ENCODE data around the gene CARD8.
"Not testable (repeated sequence)": the region's sequence is repeated elsewhere in the genome, so short reads cannot be mapped to it uniquely, and the experiment has no call there.

Gene CARD8

DNA sequence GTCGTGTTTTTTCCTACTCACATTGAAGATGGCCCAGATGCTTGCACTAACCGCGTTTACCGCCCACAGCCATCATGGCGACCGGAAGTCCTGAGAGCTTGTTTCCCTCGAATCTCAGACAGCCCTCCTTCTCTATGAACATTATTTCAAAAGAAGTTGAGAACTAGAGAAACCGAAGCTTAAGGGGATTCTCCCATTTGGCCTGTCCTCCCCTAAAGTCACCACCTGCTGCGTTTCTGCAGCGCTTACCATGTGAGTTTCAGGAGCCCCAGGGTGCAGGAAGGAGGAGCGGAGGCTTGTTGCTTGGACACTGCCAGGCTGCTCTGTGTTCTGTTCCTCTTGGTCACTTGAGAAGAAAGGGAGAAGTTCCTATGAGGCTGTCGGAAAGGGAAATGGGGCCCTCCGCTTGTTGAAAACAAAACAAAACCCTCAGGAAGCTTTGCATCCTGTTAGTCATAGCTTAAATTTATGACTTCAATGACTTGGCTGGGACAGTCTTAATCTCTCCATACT lies 6.2 kb downstream of the CARD8 start:
- DNase-seq (ENCODE audit: insufficient read length, low spot score) (no peak), FAIRE-seq (no peak)
- TF ChIP-seq POLR2A (IDR thresholded peaks at IDR 0.05; ENCODE audit: low read depth, low read length): no peak

DNA sequence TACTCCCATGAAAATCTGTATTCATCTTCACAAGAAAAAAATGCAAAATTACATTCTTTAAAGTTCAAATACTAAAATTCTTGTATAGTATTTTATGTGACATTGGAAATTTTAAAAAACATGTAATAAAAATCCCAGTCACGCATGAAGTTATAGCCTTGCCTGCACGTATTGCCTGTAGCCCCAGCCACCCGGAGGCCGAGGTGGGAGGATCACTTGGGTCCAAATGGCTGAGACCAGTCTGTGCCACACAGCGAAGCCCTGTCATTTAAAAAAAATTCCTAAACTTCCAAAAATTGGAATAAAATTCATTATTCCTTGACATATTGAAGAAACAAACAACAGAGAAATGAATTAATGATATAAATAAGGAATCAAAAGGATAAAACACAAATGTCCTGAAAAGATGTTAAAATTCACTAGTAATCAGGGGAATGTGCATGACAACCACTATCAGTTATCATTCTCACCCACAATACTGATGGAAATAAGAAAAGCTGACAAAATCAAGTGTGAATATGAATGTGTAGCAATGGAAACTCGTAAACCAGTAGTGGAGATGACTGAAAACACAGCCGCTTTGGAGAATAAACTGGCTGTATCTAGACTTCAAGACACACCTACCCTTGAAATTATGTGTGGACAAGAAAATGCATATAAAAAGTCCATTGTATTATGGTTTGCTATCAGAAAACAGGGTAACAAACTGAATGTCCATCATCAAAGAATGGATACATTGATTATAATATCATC lies 7.5 kb downstream of the CARD8 start:
- no peak for TF ChIP-seq POLR2A (IDR thresholded peaks at IDR 0.05; ENCODE audit: low read depth, low read length)
- FAIRE-seq: no peak
- no peak for DNase-seq (ENCODE audit: insufficient read length, low spot score)

DNA sequence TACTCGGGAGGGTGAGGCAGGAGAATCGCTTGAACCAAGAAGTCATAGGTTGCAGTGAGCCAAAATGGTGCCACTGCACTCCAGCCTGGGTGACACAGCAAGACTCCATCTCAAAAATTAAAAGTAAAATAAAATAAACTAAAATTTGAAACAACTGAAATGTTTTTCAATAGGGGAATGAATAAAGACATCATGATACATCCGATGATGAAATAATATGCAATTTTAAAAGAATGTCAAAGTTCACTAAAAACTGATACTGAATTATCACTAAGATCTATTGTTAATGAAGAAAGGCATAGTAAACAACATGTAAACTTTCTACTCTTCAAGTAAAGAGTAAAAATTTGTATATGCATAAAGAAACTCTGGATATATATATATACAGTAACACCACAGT lies 8.5 kb downstream of the CARD8 start:
- no peak for DNase-seq (ENCODE audit: insufficient read length, low spot score)
- TF ChIP-seq POLR2A (IDR thresholded peaks at IDR 0.05; ENCODE audit: low read depth, low read length): no peak
- FAIRE-seq: no peak

DNA sequence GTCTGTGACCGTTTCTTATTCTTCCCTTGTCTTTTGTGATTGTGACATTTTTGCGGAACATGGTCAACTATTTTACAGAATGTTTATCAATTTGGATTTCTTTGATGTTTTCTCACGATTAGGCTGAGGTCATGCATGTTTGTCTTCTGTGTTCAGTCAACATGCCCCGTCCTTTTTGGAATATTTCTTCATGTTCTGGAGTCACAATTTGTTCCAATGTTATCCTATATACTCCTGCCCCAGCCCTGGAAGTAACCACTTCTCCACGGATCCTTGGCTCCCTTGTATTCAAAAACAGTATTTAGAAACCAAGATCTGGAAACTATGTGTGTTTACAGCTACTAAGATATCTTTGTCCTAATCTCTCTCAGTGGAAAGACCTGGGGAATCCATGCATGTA lies 9.6 kb downstream of the CARD8 start:
- FAIRE-seq (no peak), DNase-seq (ENCODE audit: insufficient read length, low spot score) (no peak)
- no peak for TF ChIP-seq POLR2A (IDR thresholded peaks at IDR 0.05; ENCODE audit: low read depth, low read length)

DNA sequence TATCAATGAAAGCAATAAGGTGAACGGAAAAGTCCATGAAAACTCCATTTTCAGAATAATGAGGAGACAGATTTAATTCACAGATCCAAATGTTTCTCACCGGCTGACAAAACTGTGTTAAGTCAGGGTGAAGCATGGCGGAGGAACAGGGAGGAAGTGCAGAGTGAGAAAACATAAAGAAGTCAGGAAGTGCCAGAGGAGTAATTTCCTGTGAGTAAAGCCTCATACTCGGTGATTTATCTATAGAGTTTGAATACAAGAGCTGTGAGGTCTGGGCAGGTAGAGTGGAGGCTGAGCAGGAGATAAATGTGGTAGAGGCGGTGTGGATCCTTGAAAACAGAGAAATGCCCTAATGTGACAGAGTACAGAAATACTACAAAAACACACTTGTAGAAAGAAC lies 11.4 kb downstream of the CARD8 start:
- DNase-seq (ENCODE audit: insufficient read length, low spot score): no peak
- FAIRE-seq: no peak
- TF ChIP-seq POLR2A (IDR thresholded peaks at IDR 0.05; ENCODE audit: low read depth, low read length): no peak

DNA sequence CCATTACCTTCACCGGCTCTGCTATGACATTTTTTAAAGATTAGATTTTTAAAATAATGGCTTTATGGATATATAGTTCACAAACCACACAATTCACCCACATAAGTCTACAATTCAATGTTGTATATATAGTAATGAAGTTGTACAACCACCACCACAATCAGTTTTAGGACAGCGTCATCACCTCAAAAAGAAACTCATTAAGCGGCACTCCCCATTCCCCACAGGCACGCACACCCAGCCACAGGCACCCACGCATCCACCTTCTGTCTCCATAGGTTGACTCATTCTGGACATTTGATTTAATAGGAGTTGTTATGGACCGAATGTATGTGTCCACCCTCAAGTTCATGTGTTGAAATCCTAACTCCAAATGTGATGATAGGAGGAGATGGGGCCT lies 13.9 kb downstream of the CARD8 start:
- FAIRE-seq: not testable (repeated sequence)

DNA sequence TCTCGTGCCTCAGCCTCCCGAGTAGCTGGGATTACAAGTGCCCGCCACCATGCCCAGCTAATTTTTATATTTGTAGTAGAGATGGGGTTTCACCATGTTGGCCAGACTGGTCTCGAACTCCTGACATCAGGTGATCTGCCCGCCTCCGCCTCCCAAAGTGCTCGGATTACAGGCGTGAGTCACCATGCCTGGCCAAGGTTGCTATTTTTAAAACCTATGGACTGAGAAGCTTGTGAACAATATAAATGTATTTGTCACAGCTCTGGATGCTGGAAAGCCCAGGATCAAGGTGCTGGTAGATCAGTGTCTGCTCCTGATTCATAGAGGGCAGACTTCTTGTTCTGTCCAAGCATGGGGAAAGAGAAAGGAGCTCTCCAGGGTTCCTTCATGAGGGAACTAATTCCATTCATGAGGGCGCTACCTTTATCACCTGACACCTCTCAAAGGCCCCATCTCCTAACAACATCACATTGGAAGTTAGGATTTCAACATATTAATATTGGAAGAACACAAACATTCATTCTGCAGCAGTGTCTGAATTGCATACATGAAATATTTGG lies 16.1 kb downstream of the CARD8 start:
- no peak for DNase-seq (ENCODE audit: insufficient read length, low spot score)
- TF ChIP-seq POLR2A (IDR thresholded peaks at IDR 0.05; ENCODE audit: low read depth, low read length): no peak
- FAIRE-seq: no peak

More for the DNA sequence above, 13.9 kb downstream of the CARD8 start:
- DNase-seq (ENCODE audit: insufficient read length, low spot score): not testable (repeated sequence)

DNA sequence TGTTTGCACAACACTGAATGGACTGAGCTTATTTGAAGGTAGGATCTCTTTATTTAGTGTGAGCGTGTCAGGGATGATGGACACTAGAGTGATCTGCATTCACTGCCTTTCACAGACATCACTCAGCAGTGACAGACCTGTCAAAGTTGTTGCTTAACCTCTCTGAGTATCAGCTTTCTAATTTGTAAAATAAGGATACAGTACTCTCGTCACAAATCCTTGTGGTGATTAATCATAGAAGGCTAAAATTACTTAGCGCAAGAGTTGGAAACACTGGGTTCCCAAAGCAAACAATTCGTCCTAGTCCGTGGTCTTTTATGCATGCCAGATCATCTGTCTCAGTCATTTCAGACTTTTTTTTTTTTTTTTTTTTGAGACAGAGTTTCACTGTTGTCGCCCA lies 16.6 kb downstream of the CARD8 start:
- DNase-seq (ENCODE audit: insufficient read length, low spot score) (no peak), FAIRE-seq (no peak)
- no peak for TF ChIP-seq POLR2A (IDR thresholded peaks at IDR 0.05; ENCODE audit: low read depth, low read length)

DNA sequence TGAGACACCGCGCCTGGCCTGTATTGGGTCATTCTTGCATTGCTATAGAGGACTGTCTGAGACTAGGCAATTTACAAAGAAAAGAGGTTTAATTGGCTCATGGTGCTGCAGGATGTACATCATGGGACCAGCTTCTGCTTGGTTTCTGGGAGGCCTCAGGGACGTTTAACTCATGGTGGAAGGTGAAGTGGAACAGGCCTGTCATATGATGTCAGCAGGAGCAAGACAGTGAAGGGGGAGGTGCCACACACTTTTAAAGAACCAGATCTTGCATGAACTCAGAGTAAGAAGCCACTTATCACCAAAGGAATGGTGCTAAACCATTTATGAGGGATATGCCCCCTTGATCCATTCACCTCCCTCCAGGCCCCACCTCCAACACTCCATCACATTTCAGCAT lies 18.7 kb downstream of the CARD8 start:
- no peak for TF ChIP-seq POLR2A (IDR thresholded peaks at IDR 0.05; ENCODE audit: low read depth, low read length)

DNA sequence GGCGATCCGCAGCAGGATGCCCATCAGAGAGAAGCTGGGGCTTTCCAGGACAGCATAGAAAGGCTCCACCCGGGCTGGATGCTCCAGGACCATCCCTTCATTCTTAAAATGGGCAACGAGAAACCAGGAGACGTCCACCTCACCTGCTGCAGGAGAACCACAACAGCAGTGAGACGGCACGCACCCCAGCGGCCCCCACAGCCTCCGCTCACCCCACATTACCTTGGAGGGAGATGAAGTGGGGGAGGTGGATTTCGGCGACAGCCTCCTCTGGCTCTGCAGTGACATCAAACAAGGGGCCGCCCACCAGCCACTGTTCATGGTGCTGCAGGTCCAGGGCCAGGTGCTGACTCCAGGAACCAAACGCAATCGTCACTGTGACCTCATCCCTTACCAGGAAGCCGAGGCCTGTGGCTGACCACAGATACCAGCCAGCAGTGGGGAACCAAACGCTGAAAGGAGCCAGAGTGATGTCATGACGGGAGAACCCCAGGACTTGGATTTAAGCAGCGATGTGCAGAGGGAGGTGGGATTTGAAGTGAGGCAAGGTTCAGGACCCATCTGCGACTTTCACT lies 25.1 kb downstream of the CARD8 start:
- no peak for TF ChIP-seq POLR2A (IDR thresholded peaks at IDR 0.05; ENCODE audit: low read depth, low read length)
- FAIRE-seq (no peak), DNase-seq (ENCODE audit: insufficient read length, low spot score) (no peak)

More for the DNA sequence above, 18.7 kb downstream of the CARD8 start:
- FAIRE-seq: no peak
- DNase-seq (ENCODE audit: insufficient read length, low spot score): no peak

DNA sequence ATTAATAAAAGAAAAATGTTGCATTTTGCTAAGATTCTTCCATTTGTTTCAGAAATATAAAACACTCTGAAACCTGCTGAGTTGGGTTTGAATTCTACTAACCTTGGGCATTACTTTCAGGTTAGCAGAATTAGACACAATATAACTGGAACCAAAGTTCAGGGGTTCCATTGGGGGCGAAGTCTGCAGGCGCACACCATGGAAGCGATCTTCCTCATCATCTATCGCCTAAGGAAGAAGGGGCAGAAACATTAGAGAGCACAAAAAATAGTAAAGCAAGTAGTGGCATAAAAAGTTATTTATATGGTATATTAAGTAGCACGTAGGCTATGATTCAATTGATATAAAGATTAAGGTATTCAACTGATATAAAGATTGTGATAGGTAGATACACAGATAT lies 34.1 kb downstream of the CARD8 start:
- DNase-seq (ENCODE audit: insufficient read length, low spot score) (no peak), FAIRE-seq (no peak)
- TF ChIP-seq POLR2A (IDR thresholded peaks at IDR 0.05; ENCODE audit: low read depth, low read length): no peak

DNA sequence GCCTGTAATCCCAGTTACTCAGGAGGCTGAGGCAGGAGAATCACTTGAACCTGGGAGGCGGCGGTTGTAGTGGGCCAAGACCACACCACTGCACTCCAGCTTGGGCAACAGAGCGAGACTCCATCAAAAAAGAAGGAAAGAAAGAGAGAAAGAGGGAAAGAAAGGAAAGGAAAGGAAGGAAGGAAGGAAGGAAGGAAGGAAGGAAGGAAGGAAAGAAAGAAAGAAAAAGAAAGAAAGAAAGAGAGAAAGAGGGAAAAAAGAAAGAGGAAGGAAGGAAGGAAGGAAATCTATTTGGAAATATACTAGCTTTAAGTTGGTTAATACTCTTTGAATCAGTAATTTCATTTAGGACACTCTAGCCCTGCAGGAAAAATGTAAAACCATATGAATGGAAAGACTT lies 34.9 kb downstream of the CARD8 start:
- DNase-seq (ENCODE audit: insufficient read length, low spot score); FAIRE-seq: not testable (repeated sequence)

DNA sequence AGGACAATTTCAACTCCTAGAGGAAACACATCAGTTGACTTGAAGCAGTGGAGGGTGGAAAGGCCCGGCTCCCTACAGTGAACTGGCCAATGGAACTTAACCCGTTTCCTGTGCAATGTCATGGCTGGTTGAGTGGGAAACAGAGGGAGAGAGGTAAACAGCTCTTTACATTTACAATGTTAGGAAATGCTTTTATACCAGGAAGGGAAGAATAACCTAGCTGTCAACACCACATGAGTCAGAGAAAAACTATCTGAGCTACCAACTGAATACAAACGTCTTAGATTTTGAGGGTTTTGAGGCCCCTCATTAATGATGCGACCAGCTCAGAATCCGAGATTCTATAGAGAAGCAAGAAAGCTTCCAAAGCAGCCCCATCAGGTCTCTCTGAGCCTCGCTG lies 36.7 kb downstream of the CARD8 start:
- TF ChIP-seq POLR2A (IDR thresholded peaks at IDR 0.05; ENCODE audit: low read depth, low read length): no peak
- FAIRE-seq (no peak), DNase-seq (ENCODE audit: insufficient read length, low spot score) (no peak)

DNA sequence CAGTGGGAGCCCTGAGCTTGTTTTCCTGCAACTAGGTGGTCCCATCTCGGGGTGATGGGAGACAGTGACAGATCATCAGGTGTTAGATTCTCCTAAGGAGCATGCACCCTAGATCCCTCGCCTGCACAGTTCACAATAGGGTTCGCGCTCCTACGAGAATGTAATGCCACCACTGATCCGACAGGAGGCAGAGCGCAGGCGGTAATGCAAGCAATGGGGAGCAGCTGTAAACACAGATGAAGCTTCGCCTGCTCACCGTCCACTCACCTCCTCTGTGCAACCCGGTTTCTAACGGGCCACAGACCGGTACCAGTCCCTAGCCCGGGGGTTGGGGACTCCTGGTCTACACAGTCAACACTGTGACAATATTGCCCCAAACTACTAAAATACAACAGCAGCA lies 38.8 kb downstream of the CARD8 start:
- DNase-seq (ENCODE audit: insufficient read length, low spot score): no peak
- TF ChIP-seq POLR2A (IDR thresholded peaks at IDR 0.05; ENCODE audit: low read depth, low read length): no peak
- no peak for FAIRE-seq

DNA sequence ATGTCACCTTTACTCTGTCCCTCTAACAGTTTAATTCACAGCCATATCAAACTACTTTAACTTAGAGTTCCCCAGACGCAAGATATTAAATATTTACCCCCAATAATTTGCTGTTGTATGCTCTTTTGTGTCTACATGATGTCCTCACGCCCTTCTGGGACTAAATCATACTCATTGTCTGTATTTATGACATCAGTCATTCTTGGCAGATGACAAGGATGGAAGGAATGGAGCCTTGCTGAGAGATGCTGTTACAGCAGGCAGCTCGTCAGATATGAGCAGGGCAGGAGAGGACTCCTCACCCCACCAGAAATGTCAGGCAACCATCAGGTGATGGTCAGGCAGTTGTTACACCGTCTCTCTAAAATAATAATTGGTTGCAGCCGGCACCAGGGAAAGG lies 41.8 kb downstream of the CARD8 start:
- FAIRE-seq (no peak), DNase-seq (ENCODE audit: insufficient read length, low spot score) (no peak)
- TF ChIP-seq POLR2A (IDR thresholded peaks at IDR 0.05; ENCODE audit: low read depth, low read length): no peak
